Keratinocyte (primary cell): ENCODE measurements around the gene PNKD. TPM values are rescaled to one million over a fixed set of nuclear protein-coding genes. Genes with fewer than 3 reads are reported as not detected.

ENCODE experiments used
- DNase-seq: peaks from one replicate; pipeline ENCODE4 v3.0.0-alpha.2; 2011; ENCODE audit warnings: low read depth, missing footprints, low spot score
- FAIRE-seq: peaks from 2 replicates; lab custom pipeline; 2011; peaks lifted over from hg19 to GRCh38; lab: Jason Lieb, UNC
- H2AFZ ChIP-seq: 2 replicates; pipeline ENCODE4 v1.6.0; 2012; ENCODE audit warnings: low read length, control low read depth, inconsistent platforms; ENCODE audit not compliant: control insufficient read depth
- H3K27ac ChIP-seq: 2 replicates; pipeline ENCODE4 v1.5.1; 2011; ENCODE audit warnings: low read length; ENCODE audit not compliant: control insufficient read depth, insufficient read depth
- H3K27me3 ChIP-seq: 3 replicates; pipeline ENCODE4 v1.6.0; 2011; ENCODE audit warnings: low read length; ENCODE audit not compliant: control insufficient read depth, insufficient read depth; ENCODE audit errors: extremely low read depth
- H3K36me3 ChIP-seq, 2 experiments: 2 replicates in 1 of 2; 3 replicates in 1 of 2; pipeline ENCODE4 v1.5.1; 2011; ENCODE audit warnings: low read length in 2 of 2, mild to moderate bottlenecking in 1 of 2; ENCODE audit not compliant: control insufficient read depth in 2 of 2, insufficient read depth in 2 of 2; ENCODE audit errors: extremely low read depth in 1 of 2
- H3K4me1 ChIP-seq: 3 replicates; pipeline ENCODE4 v1.5.1; 2011; ENCODE audit warnings: low read length; ENCODE audit not compliant: control insufficient read depth, insufficient read depth; ENCODE audit errors: extremely low read depth
- H3K4me2 ChIP-seq: 3 replicates; pipeline ENCODE4 v1.6.0; 2011; ENCODE audit warnings: low read depth, low read length; ENCODE audit not compliant: control insufficient read depth, insufficient read depth; ENCODE audit errors: extremely low read depth
- H3K4me3 ChIP-seq, 3 experiments: fragments of 200-600 bp in 1 of 3; sonication (generic) in 1 of 3; 2 replicates in 2 of 3; 3 replicates in 1 of 3; pipeline ENCODE4 v1.5.1; 2011 to 2016; ENCODE audit warnings: low read length in 3 of 3, mild to moderate bottlenecking in 3 of 3, control low read depth in 2 of 3, inconsistent platforms in 1 of 3, low read depth in 1 of 3, mixed read lengths in 1 of 3, mixed run types in 1 of 3, moderate library complexity in 1 of 3; ENCODE audit not compliant: control insufficient read depth in 2 of 3, insufficient read depth in 2 of 3; ENCODE audit errors: extremely low read depth in 1 of 3
- H3K79me2 ChIP-seq: 2 replicates; pipeline ENCODE4 v1.6.0; 2012; ENCODE audit warnings: low read length; ENCODE audit not compliant: control insufficient read depth, insufficient read depth
- H3K9ac ChIP-seq: 3 replicates; pipeline ENCODE4 v1.6.0; 2011; ENCODE audit warnings: low read length; ENCODE audit not compliant: control insufficient read depth, insufficient read depth; ENCODE audit errors: extremely low read depth
- H3K9me1 ChIP-seq: 3 replicates; pipeline ENCODE4 v1.6.0; 2011; ENCODE audit warnings: low read length; ENCODE audit not compliant: control insufficient read depth, insufficient read depth; ENCODE audit errors: extremely low read depth
- H3K9me3 ChIP-seq: 2 replicates; pipeline ENCODE4 v1.5.1; 2012; ENCODE audit warnings: low read depth, low read length; ENCODE audit not compliant: control insufficient read depth
- H4K20me1 ChIP-seq: 3 replicates; pipeline ENCODE4 v1.6.0; 2011; ENCODE audit warnings: low read length; ENCODE audit not compliant: control insufficient read depth, insufficient read depth; ENCODE audit errors: extremely low read depth
- CTCF ChIP-seq, 3 experiments: IDR thresholded peaks in 1 of 3; conservative IDR thresholded peaks in 1 of 3; optimal IDR thresholded peaks in 1 of 3; 2 replicates in 2 of 3; 3 replicates in 1 of 3; pipeline versions ENCODE3 to v1.5.1; 2011; ENCODE audit warnings: low read length in 3 of 3, mild to moderate bottlenecking in 3 of 3, moderate library complexity in 2 of 3, control low read depth in 1 of 3, inconsistent platforms in 1 of 3; ENCODE audit not compliant: insufficient read depth in 2 of 3; ENCODE audit errors: extremely low read depth in 1 of 3
- EZH2 ChIP-seq: IDR thresholded peaks from one replicate; pipeline ENCODE4 v1.6.1; 2012; ENCODE audit warnings: inconsistent platforms, mild to moderate bottlenecking, low read length, moderate library complexity
- dilution Hi-C: fragments of 300-500 bp; cut with MboI; formaldehyde crosslinking; loops from one replicate; pipeline ENCODE4 v1.7.0; 2020; ENCODE audit warnings: low sequenced_read_pairs; ENCODE audit not compliant: extremely low pct_ligation_motif_present
- polyA plus RNA-seq, 5 experiments: library from polyadenylated mRNA; depleted of rRNA in 3 of 5; stranded (reverse) in 3 of 5; stranded (forward) in 1 of 5; unstranded in 1 of 5; fragments of >200 nt; gene quantifications; 1 replicate in 1 of 5; 2 replicates in 3 of 5; 3 replicates in 1 of 5; pipeline versions ENCODE4 v1.2.1 to v1.2.3, GENCODE V29; 2011 to 2012; ENCODE audit warnings: missing spikeins in 2 of 5, low read depth in 1 of 5, low replicate concordance in 1 of 5

Gene PNKD
- polyA plus RNA-seq, 1 donor (not counting 4 experiments of a cell fraction or from before 2014, with no cell fraction given), result 22.8 TPM

- no peaks in the 10 kb centered on the region for H4K20me1 ChIP-seq
- dilution Hi-C loops, result no loop called here
- H2AFZ ChIP-seq, result no peak overlapping the region
- H3K4me2 ChIP-seq, result no peak overlapping the region
- no peaks in the 10 kb centered on the region for H3K79me2 ChIP-seq
- H3K36me3 ChIP-seq, result no peaks in the 10 kb centered on the region
- no peak for DNase-seq
- no peaks in the 10 kb centered on the region for H3K27me3 ChIP-seq
- no peak overlapping the region for H3K4me3 ChIP-seq
- no peaks in the 10 kb centered on the region for H3K9me1 ChIP-seq
- peaks cover 12% of the 10 kb centered on the region for H3K4me1 ChIP-seq
- no peak overlapping the region for H3K9ac ChIP-seq
- no peak for FAIRE-seq
- no peak overlapping the region for H3K27ac ChIP-seq
- TF ChIP-seq CTCF (optimal IDR thresholded peaks at IDR 0.05 in 1 of 3, IDR thresholded peaks at IDR 0.05 in 1 of 3, conservative IDR thresholded peaks at IDR 0.05 in 1 of 3; ENCODE audit: extremely low read depth in 1 of 3, insufficient read depth in 2 of 3, low read length in 3 of 3), result no peak
- no peak for TF ChIP-seq EZH2
- no peaks in the 10 kb centered on the region for H3K9me3 ChIP-seq
Measured at GRCh38 chr2:218345491-218346236, 75.3 kb downstream of the PNKD start.

GRCh38 chr2:218347172-218347571, 76.9 kb downstream of the PNKD start:
- Histone ChIP-seq H3K9me1 (no peaks in the 10 kb centered on the region), H3K79me2 (no peaks in the 10 kb centered on the region), H3K4me3 (no peak overlapping the region), H4K20me1 (no peaks in the 10 kb centered on the region), H3K27me3 (no peaks in the 10 kb centered on the region), H3K9ac (no peak overlapping the region), H2AFZ (no peak overlapping the region), H3K27ac (no peak overlapping the region), H3K9me3 (peaks cover 3% of the 10 kb centered on the region), H3K4me1 (peaks cover 12% of the 10 kb centered on the region), H3K4me2 (no peak overlapping the region), H3K36me3 (no peaks in the 10 kb centered on the region)
- FAIRE-seq (no peak), DNase-seq (no peak)
- dilution Hi-C loops, result no loop called here
- TF ChIP-seq CTCF (optimal IDR thresholded peaks at IDR 0.05 in 1 of 3, IDR thresholded peaks at IDR 0.05 in 1 of 3, conservative IDR thresholded peaks at IDR 0.05 in 1 of 3; ENCODE audit: extremely low read depth in 1 of 3, insufficient read depth in 2 of 3, low read length in 3 of 3) (no peak), EZH2 (no peak)
